UCSD-AML1 (cell line): ENCODE results near the gene ZNF430.
"Not testable (repeated sequence)": the region's sequence is repeated elsewhere in the genome, so short reads cannot be mapped to it uniquely, and the experiment has no call there.

ENCODE experiments used
- DNase-seq: peaks from one replicate; lab custom pipeline; 2025; ENCODE audit not compliant: unreplicated experiment; lab: John Stamatoyannopoulos, UW

The ZNF430 gene

GRCh38 chr19:21020298-21021227 lies at the start of gene ZNF430:
ZNF430 (plus strand) TSS chr19:21020657; CDS start chr19:21020801, 144 bp downstream.
- DNase-seq = peak; percentile 86

- DNase-seq = not testable (repeated sequence)
These were observed 27.7 kb upstream of the ZNF430 start for GRCh38 chr19:20992788-20993187.

GRCh38 chr19:20999731-21000352 lies 20.6 kb upstream of the ZNF430 start:
- no peak for DNase-seq

GRCh38 chr19:21021238-21021637 lies 781 bp downstream of the ZNF430 start:
- not testable (repeated sequence) for DNase-seq

GRCh38 chr19:21022996-21023395 lies 2.5 kb downstream of the ZNF430 start:
- no peak for DNase-seq

GRCh38 chr19:21023901-21024300 lies 3.4 kb downstream of the ZNF430 start:
- DNase-seq = no peak

- DNase-seq = no peak
These were observed 8.5 kb downstream of the ZNF430 start for GRCh38 chr19:21028969-21029268.

- no peak for DNase-seq
These were observed 24.6 kb downstream of the ZNF430 start for GRCh38 chr19:21045028-21045427.

GRCh38 chr19:21046489-21046888 lies 26.0 kb downstream of the ZNF430 start:
- DNase-seq = no peak

- no peak for DNase-seq
These were observed 27.3 kb downstream of the ZNF430 start for GRCh38 chr19:21047716-21048115.

GRCh38 chr19:21052902-21053301 lies 32.4 kb downstream of the ZNF430 start:
- no peak for DNase-seq

GRCh38 chr19:21065336-21065735 lies 44.9 kb downstream of the ZNF430 start:
- DNase-seq = no peak

GRCh38 chr19:21082011-21082975 lies 61.8 kb downstream of the ZNF430 start, which contains the start of gene ZNF714:
ZNF714 (plus strand) TSS chr19:21082203; CDS start chr19:21098269, 16,066 bp downstream.
- DNase-seq = no peak

- no peak for DNase-seq
These were observed 63.9 kb downstream of the ZNF430 start for GRCh38 chr19:21084343-21084742.

- no peak for DNase-seq
These were observed 67.4 kb downstream of the ZNF430 start for GRCh38 chr19:21087871-21088270.

GRCh38 chr19:21092109-21092508 lies 71.7 kb downstream of the ZNF430 start:
- no peak for DNase-seq

- DNase-seq = no peak
These were observed 74.0 kb downstream of the ZNF430 start for GRCh38 chr19:21094347-21095025.

- DNase-seq = no peak
These were observed 77.8 kb downstream of the ZNF430 start for GRCh38 chr19:21098291-21098690.

GRCh38 chr19:21101521-21102242 lies 81.2 kb downstream of the ZNF430 start:
- DNase-seq = no peak

GRCh38 chr19:21109116-21109515 lies 88.7 kb downstream of the ZNF430 start:
- DNase-seq = no peak
